Measurements from ENCODE around the gene SPEM3. TPM values are rescaled to one million over a fixed set of nuclear protein-coding genes. Genes with fewer than 3 reads are reported as not detected.

SPEM3 gene
- total RNA-seq, 1 donor from 2014 or later = not detected

- TF ChIP-seq CTCF (IDR thresholded peaks at IDR 0.05) = no peak
- Mint-ChIP-seq H3K4me1 (no peaks in the 10 kb centered on the region), H3K27me3 (peaks cover 5% of the 10 kb centered on the region), H3K27ac (no peak overlapping the region), H3K9me3 (no peaks in the 10 kb centered on the region), H3K36me3 (ENCODE audit: low read depth) (no peaks in the 10 kb centered on the region), H3K4me3 (no peak overlapping the region)
- DNase-seq (no peak), ATAC-seq (ENCODE audit: low read depth) (no peak)
- ChIA-PET CTCF (no interaction called here), POLR2A (no interaction called here)
- intact Hi-C loops (cut with micrococcal nuclease) = no loop called here
Measured at GRCh38 chr17:7426203-7426863, 2.3 kb upstream of the SPEM3 start.

- intact Hi-C loops (cut with micrococcal nuclease) = no loop called here
- ChIA-PET CTCF (no interaction called here), POLR2A (interaction anchor here (0.5 kb wide), 1 partner anchor 139 kb away, joined by 4 read pairs; no protein-coding TSS in a partner anchor)
- no peaks in the 10 kb centered on the region for H3K4me1 Mint-ChIP-seq
- H3K4me3 Mint-ChIP-seq = no peak overlapping the region
- no peak for ATAC-seq (ENCODE audit: low read depth)
- peaks cover 5% of the 10 kb centered on the region for H3K27me3 Mint-ChIP-seq
- no peaks in the 10 kb centered on the region for H3K36me3 Mint-ChIP-seq (ENCODE audit: low read depth)
- no peaks in the 10 kb centered on the region for H3K9me3 Mint-ChIP-seq
- DNase-seq = no peak
- H3K27ac Mint-ChIP-seq = no peak overlapping the region
- no peak for TF ChIP-seq CTCF (IDR thresholded peaks at IDR 0.05)
Measured at GRCh38 chr17:7426896-7427489, 1.7 kb upstream of the SPEM3 start.

GRCh38 chr17:7427549-7427948, 1.1 kb upstream of the SPEM3 start:
- no peak for TF ChIP-seq CTCF (IDR thresholded peaks at IDR 0.05)
- Mint-ChIP-seq H3K9me3 (no peaks in the 10 kb centered on the region), H3K36me3 (ENCODE audit: low read depth) (no peaks in the 10 kb centered on the region), H3K27me3 (peaks cover 5% of the 10 kb centered on the region), H3K4me3 (no peak overlapping the region), H3K4me1 (no peaks in the 10 kb centered on the region), H3K27ac (no peak overlapping the region)
- no peak for ATAC-seq (ENCODE audit: low read depth)
- intact Hi-C loops (cut with micrococcal nuclease) = no loop called here
- no peak for DNase-seq
- ChIA-PET CTCF (no interaction called here), POLR2A (interaction anchor here (0.5 kb wide), 1 partner anchor 138 kb away, joined by 4 read pairs; no protein-coding TSS in a partner anchor)

- no peaks in the 10 kb centered on the region for H3K4me1 Mint-ChIP-seq
- no peaks in the 10 kb centered on the region for H3K36me3 Mint-ChIP-seq (ENCODE audit: low read depth)
- ATAC-seq (ENCODE audit: low read depth) = no peak
- CTCF ChIA-PET = no interaction called here
- H3K4me3 Mint-ChIP-seq = no peak overlapping the region
- no peak for DNase-seq
- POLR2A ChIA-PET = no interaction called here
- no peak for TF ChIP-seq CTCF (IDR thresholded peaks at IDR 0.05)
- intact Hi-C loops (cut with micrococcal nuclease) = no loop called here
- no peaks in the 10 kb centered on the region for H3K9me3 Mint-ChIP-seq
- H3K27me3 Mint-ChIP-seq = peaks cover 5% of the 10 kb centered on the region
- H3K27ac Mint-ChIP-seq = no peak overlapping the region
Measured at GRCh38 chr17:7429722-7430121, 1.1 kb downstream of the SPEM3 start.

GRCh38 chr17:7431231-7431630, 2.6 kb downstream of the SPEM3 start:
- Mint-ChIP-seq H3K4me1 (peaks cover 11% of the 10 kb centered on the region), H3K27me3 (peaks cover under 1% of the 10 kb centered on the region), H3K4me3 (no peak overlapping the region), H3K36me3 (ENCODE audit: low read depth) (peaks cover 1% of the 10 kb centered on the region), H3K9me3 (no peaks in the 10 kb centered on the region), H3K27ac (no peak overlapping the region)
- TF ChIP-seq CTCF (IDR thresholded peaks at IDR 0.05) = no peak
- ATAC-seq (ENCODE audit: low read depth) (no peak), DNase-seq (no peak)
- ChIA-PET CTCF (interaction anchor here (0.8 kb wide), 1 partner anchor 151 kb away, joined by 3 read pairs; no protein-coding TSS in a partner anchor), POLR2A (no interaction called here)
- intact Hi-C loops (cut with micrococcal nuclease) = no loop called here

Measured in activated B cell treated with CpG ODN at 0.5 μM for 24 hours (primary cell).